ENCODE data around the gene JAKMIP2. TPM values are rescaled to one million over a fixed set of nuclear protein-coding genes. Genes with fewer than 3 reads are reported as not detected.
"Not testable (repeated sequence)": the region's sequence is repeated elsewhere in the genome, so short reads cannot be mapped to it uniquely, and the experiment has no call there.

JAKMIP2 gene
- total RNA-seq, 4 donors from 2014 or later: 2.1 TPM; not detected in 2

DNA sequence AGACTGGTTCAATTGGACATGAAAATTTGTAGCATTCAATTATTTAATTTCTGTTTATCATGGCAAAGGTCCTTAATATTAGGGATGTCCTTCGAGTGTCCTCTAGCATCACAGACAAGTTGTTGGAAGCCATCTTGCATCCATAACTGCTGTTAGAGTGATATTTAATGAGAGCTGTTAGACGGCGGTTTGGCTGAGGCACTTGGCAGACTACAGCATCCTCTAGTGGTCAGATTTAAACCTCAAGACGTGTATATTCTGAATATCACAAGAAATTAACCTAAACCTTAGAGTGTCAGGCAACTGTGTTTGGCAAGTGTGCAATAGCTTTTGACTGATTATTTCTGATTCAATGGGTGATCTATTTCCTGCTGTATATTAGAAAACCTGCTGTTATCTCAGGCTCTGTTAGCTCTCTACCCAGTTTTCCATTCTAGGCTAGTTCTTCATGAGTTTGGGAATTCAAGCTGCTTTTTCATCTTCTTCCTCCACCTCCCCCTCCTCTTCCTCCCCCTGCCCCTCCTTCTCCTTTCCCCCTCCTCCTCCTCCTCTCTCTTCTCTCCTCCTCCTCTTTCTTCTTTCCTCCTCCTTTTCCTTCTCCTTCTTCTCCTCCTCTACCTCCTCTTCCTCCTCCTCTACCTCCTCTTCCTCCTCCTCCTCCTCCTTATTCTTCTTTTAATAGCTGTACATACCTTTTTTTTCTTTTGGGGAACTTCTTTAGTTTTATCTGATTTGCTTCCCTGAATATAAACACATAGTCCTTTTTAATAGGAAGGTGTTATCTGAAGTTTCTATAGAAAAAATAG lies 40.4 kb upstream of the JAKMIP2 start:
- Histone ChIP-seq H3K27ac (no peak overlapping the region), H3K4me1 (no peaks in the 10 kb centered on the region), H3K36me3 (no peaks in the 10 kb centered on the region), H3K9me3 (no peaks in the 10 kb centered on the region), H3K27me3 (no peaks in the 10 kb centered on the region), H3K4me3 (no peak overlapping the region)
- DNase-seq: peak in 1 of 3 donors; percentile 49
- TF ChIP-seq POLR2A (IDR thresholded peaks at IDR 0.05): no peak
- TF ChIP-seq, protein P1, sequence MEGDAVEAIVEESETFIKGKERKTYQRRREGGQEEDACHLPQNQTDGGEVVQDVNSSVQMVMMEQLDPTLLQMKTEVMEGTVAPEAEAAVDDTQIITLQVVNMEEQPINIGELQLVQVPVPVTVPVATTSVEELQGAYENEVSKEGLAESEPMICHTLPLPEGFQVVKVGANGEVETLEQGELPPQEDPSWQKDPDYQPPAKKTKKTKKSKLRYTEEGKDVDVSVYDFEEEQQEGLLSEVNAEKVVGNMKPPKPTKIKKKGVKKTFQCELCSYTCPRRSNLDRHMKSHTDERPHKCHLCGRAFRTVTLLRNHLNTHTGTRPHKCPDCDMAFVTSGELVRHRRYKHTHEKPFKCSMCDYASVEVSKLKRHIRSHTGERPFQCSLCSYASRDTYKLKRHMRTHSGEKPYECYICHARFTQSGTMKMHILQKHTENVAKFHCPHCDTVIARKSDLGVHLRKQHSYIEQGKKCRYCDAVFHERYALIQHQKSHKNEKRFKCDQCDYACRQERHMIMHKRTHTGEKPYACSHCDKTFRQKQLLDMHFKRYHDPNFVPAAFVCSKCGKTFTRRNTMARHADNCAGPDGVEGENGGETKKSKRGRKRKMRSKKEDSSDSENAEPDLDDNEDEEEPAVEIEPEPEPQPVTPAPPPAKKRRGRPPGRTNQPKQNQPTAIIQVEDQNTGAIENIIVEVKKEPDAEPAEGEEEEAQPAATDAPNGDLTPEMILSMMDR (IDR thresholded peaks at IDR 0.05): peak; percentile 24 to 96 (median 84)

DNA sequence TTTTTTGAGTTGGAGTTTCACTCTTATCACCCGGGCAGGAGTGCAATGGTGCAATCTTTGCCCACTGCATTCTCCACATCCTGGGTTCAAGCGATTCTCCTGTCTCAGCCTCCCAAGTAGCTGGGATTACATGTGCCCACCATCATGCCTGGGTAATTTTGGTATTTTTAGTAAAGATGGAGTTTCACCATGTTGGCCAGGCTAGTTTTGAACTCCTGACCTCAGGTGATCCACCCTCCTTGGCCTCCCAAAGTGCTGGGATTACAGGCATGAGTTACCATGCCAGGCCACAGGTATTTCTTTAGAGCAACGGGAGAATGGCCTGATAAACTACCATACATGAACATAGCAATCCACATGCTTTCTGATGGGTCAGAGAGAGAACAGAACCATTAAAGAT lies 39.7 kb upstream of the JAKMIP2 start:
- not testable (repeated sequence) for H3K9me3 ChIP-seq, H3K4me3 ChIP-seq, DNase-seq, H3K27me3 ChIP-seq, H3K27ac ChIP-seq, H3K36me3 ChIP-seq, H3K4me1 ChIP-seq

DNA sequence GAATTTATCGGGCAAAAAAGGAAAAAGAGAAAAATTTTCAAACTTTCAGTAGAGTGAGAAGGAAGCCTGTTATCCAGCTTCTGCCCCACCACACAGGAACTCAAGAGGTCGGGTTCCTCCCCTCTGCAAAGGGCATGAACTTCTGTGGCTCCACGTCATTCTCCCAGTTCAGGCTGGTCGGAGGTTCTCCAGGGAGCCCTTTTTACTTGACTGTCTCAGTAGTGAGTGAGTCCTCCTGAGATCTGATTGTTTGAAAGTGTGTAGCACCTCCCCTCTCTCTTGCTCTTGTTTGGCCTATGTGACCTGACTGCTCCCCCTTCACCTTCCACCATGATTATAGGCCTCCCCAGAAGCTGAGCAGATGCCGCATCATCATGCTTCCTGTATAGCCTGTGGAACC lies 39.2 kb upstream of the JAKMIP2 start:
- Histone ChIP-seq H3K27me3 (no peaks in the 10 kb centered on the region), H3K4me1 (no peaks in the 10 kb centered on the region), H3K4me3 (no peak overlapping the region), H3K36me3 (no peaks in the 10 kb centered on the region), H3K27ac (no peak overlapping the region), H3K9me3 (no peaks in the 10 kb centered on the region)
- no peak for DNase-seq
- TF ChIP-seq POLR2A (IDR thresholded peaks at IDR 0.05): no peak
- TF ChIP-seq, protein P1 (IDR thresholded peaks at IDR 0.05): no peak

DNA sequence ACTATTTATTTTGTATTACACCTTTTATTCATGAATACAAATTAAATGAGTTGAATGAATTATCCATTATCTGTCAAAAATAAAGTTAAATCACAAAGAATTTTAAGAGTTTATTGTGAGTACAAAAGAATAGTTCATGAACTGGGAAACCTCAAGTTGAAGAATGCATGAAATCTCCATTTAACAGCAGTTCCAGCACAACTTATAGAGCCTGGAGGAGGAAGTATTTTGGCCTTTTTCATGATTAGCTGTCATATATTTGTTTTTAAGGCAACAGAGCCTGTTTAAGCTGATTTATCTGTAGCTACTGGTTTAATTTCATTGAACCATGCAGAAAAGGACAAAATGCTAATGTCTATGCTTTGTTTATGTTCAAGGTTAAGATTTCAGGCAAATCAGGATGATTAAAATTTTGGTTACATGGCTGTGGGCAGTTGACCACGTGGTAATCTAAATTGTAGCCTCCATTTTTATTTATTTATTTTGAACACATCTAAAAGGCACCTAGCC lies 36.8 kb upstream of the JAKMIP2 start:
- Histone ChIP-seq H3K4me1 (no peaks in the 10 kb centered on the region), H3K27ac (no peak overlapping the region), H3K36me3 (no peaks in the 10 kb centered on the region), H3K4me3 (no peak overlapping the region), H3K9me3 (no peaks in the 10 kb centered on the region), H3K27me3 (no peaks in the 10 kb centered on the region)
- DNase-seq: no peak
- TF ChIP-seq, protein P1 (IDR thresholded peaks at IDR 0.05): no peak
- no peak for TF ChIP-seq POLR2A (IDR thresholded peaks at IDR 0.05)

DNA sequence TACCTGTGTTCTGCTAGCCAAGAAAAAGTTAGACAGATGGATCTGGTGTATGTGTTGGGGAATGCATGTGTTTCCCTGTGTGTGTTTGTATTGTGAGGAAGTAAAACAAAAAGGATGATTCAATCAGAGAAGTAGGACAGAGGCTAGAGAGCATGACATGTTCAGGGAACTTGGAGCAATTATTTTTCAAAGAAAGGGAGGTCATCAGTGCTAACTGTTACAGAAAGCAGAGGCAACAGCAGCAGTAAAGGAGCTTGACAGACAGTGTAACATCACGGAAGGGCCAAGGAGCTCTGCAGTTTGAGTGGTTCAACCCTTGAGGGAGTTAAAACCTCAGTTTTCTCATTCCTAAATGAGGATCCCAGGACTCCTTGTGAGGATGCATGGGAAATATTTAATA lies 35.8 kb upstream of the JAKMIP2 start:
- no peak for TF ChIP-seq POLR2A (IDR thresholded peaks at IDR 0.05)
- TF ChIP-seq, protein P1 (IDR thresholded peaks at IDR 0.05): no peak
- DNase-seq: no peak
- Histone ChIP-seq H3K36me3 (no peaks in the 10 kb centered on the region), H3K27ac (no peak overlapping the region), H3K9me3 (no peaks in the 10 kb centered on the region), H3K4me3 (no peak overlapping the region), H3K27me3 (no peaks in the 10 kb centered on the region), H3K4me1 (no peaks in the 10 kb centered on the region)

DNA sequence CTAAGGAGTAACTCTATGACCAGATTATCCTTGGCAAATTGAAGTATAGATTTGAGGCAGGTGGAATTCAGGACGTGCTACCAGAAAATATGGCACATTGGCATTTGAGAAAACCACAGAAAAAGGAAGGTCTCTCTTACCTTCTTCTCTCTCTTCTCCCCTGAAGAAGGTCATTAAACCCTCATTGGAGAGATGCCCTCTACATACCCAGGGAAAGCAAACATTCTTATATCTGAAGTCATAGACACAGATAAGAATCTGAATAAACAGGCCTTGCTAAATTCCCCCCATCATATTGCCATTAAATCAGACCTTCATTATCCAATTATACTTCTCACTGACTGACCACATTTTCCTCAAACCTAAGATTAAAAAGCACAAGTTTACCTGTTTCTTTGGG lies 31.2 kb upstream of the JAKMIP2 start:
- Histone ChIP-seq H3K4me3 (no peak overlapping the region), H3K4me1 (no peaks in the 10 kb centered on the region)

More for the DNA sequence above, 31.2 kb upstream of the JAKMIP2 start:
- Histone ChIP-seq H3K36me3 (no peaks in the 10 kb centered on the region), H3K9me3 (no peaks in the 10 kb centered on the region), H3K27ac (no peak overlapping the region), H3K27me3 (no peaks in the 10 kb centered on the region)
- TF ChIP-seq, protein P1 (IDR thresholded peaks at IDR 0.05): no peak
- no peak for TF ChIP-seq POLR2A (IDR thresholded peaks at IDR 0.05)
- DNase-seq: no peak

All from Peyer's patch (tissue), 4 donors.